OCI-LY1 (cell line): ENCODE results near the gene MATR3.

Source experiments
- EZH2 ChIP-seq: fragments of 200-600 bp; sonication (generic), shearing (Covaris generic); IDR thresholded peaks from 2 replicates; pipeline ENCODE4 v1.8.0; 2017; ENCODE audit warnings: borderline replicate concordance, mixed run types, mild to moderate bottlenecking, antibody characterized with exemption, low read length, moderate library complexity, mixed read lengths
- TF ChIP-seq, protein P1 (sequence below): fragments of 200-600 bp; sonication (generic), shearing (Covaris generic); IDR thresholded peaks from 2 replicates; pipeline ENCODE4 v1.5.1; 2017; ENCODE audit warnings: mild to moderate bottlenecking, antibody characterized with exemption, low read length, moderate library complexity, mixed read lengths

DNA sequence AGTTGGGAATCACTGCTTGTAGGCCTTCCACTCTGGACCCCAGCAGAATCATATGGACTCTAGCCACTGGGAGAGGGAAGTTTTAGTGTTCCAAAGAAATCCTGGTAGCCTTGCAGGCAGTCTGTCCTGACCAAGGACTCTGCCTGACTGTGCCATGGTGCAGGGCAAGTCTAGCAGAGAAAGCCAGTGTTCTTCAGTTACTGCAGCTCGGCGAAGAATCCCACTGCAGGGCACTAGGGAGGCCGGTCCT lies 20.3 kb upstream of the MATR3 start:
- no peak for TF ChIP-seq EZH2
- TF ChIP-seq, protein P1, sequence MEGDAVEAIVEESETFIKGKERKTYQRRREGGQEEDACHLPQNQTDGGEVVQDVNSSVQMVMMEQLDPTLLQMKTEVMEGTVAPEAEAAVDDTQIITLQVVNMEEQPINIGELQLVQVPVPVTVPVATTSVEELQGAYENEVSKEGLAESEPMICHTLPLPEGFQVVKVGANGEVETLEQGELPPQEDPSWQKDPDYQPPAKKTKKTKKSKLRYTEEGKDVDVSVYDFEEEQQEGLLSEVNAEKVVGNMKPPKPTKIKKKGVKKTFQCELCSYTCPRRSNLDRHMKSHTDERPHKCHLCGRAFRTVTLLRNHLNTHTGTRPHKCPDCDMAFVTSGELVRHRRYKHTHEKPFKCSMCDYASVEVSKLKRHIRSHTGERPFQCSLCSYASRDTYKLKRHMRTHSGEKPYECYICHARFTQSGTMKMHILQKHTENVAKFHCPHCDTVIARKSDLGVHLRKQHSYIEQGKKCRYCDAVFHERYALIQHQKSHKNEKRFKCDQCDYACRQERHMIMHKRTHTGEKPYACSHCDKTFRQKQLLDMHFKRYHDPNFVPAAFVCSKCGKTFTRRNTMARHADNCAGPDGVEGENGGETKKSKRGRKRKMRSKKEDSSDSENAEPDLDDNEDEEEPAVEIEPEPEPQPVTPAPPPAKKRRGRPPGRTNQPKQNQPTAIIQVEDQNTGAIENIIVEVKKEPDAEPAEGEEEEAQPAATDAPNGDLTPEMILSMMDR = no peak
